Spleen (tissue), 11 donors: Measurements from ENCODE around the gene KCNE1. TPM values are rescaled to one million over a fixed set of nuclear protein-coding genes. Genes with fewer than 3 reads are reported as not detected.
A peak's percentile ranks its signal among the peaks of the same experiment; 100 is the strongest.

ENCODE experiments used
- DNase-seq: peaks from one replicate; pipeline ENCODE4 v3.0.0-alpha.2; 2020
- H3K27ac ChIP-seq, 8 donors: fragments of 200-600 bp; sonication (generic) in 7 of 8; 1 replicate in 4 of 8; 2 replicates in 4 of 8; pipeline versions ENCODE4 v1.5.0 to v1.8.0; 2016 to 2021; ENCODE audit warnings: inconsistent platforms in 4 of 8, mild to moderate bottlenecking in 4 of 8, moderate library complexity in 1 of 8
- H3K27me3 ChIP-seq, 7 donors: fragments of 200-600 bp; sonication (generic) in 6 of 7; replicated peaks in 1 of 7; 1 replicate in 4 of 7; 2 replicates in 3 of 7; pipeline versions ENCODE4 v1.5.0 to v1.8.0; 2016 to 2021; ENCODE audit warnings: inconsistent platforms in 3 of 7, mild to moderate bottlenecking in 1 of 7
- H3K36me3 ChIP-seq, 6 donors: fragments of 200-600 bp; sonication (generic) in 5 of 6; 1 replicate in 4 of 6; 2 replicates in 2 of 6; pipeline versions ENCODE4 v1.5.0 to v1.8.0; 2016 to 2021; ENCODE audit warnings: inconsistent platforms in 2 of 6
- H3K4me1 ChIP-seq, 6 donors: fragments of 200-600 bp; sonication (generic) in 5 of 6; 1 replicate in 3 of 6; 2 replicates in 3 of 6; pipeline versions ENCODE4 v1.5.0 to v1.8.0; 2016 to 2021; ENCODE audit warnings: inconsistent platforms in 3 of 6
- H3K4me3 ChIP-seq, 8 donors: fragments of 200-600 bp; sonication (generic) in 7 of 8; 1 replicate in 4 of 8; 2 replicates in 4 of 8; pipeline versions ENCODE4 v1.5.0 to v1.8.0; 2016 to 2021; ENCODE audit warnings: inconsistent platforms in 4 of 8, mild to moderate bottlenecking in 4 of 8, moderate library complexity in 2 of 8
- H3K9me3 ChIP-seq, 8 donors: fragments of 200-600 bp; sonication (generic) in 7 of 8; 1 replicate in 4 of 8; 2 replicates in 4 of 8; pipeline versions ENCODE4 v1.5.0 to v1.8.0; 2016 to 2021; ENCODE audit warnings: inconsistent platforms in 4 of 8
- POLR2A ChIP-seq, 3 donors: fragments of 450-650 bp; IDR thresholded peaks; one replicate each; pipeline ENCODE4 v1.5.1; 2017; ENCODE audit warnings: antibody characterized with exemption in 3 of 3, mild to moderate bottlenecking in 1 of 3
- POLR2AphosphoS5 ChIP-seq, 3 donors: sonication (generic); formaldehyde crosslinking; IDR thresholded peaks; one replicate each; pipeline ENCODE4 v1.5.1; 2017; ENCODE audit warnings: antibody characterized with exemption in 3 of 3
- WGBS, 5 donors: extraction: QIAGEN DNeasy Blood & Tissue Kit in 3 of 5; methylation state at CpG; one replicate each; pipeline versions ENCODE4 v1.1.5 to v1.1.7; 2013 to 2018; 5-methylcytosine and 5-hydroxymethylcytosine counted together
- intact Hi-C: fragments of 100-400 bp; cut with DNase I; formaldehyde crosslinking; loops from one replicate; pipeline ENCODE4 v1.15.0; 2023; ENCODE audit warnings: low total_unique reads
- polyA plus RNA-seq, 3 donors: library from polyadenylated mRNA; stranded (reverse); fragments of 200-250 nt; gene quantifications; one replicate each; pipeline ENCODE4 v1.2.1, GENCODE V29; 2013
- total RNA-seq, 7 donors: library from RNA; depleted of rRNA in 3 of 7; stranded (reverse); fragments of >200 nt in 3 of 7; fragmentation: NEBNext Ultra II Directional in 4 of 7; extraction: Animal tissue kit (Norgen Biotek cat#: 25700) in 4 of 7; gene quantifications; one replicate each; pipeline versions ENCODE4 v1.1.0 to v1.2.1, GENCODE V29; 2016 to 2021
- TF ChIP-seq, protein P1 (sequence below), 11 experiments: fragments of 200-600 bp in 7 of 11; fragments of 450-650 bp in 4 of 11; sonication (generic) in 4 of 11; IDR thresholded peaks in 8 of 11; conservative IDR thresholded peaks in 3 of 11; 1 replicate in 7 of 11; 2 replicates in 4 of 11; pipeline versions ENCODE4 v1.4.0 to v1.8.0; 2016 to 2021; ENCODE audit warnings: antibody characterized with exemption in 11 of 11, inconsistent platforms in 4 of 11, mild to moderate bottlenecking in 1 of 11
- donor health status: healthy with polysubstance abuse.
- donor health status: DM: no; HTN: no; CAD: no; lungs with moderate emphysema.
- donor health status: DM: no; HTN: no; CAD: no.
- donor health status: Bipolar disorder and iron deficiency.
- donor health status: healthy.
- donor health status: DM: no; HTN: no; CAD: no.
- donor health status: DM: yes; HTN: yes; CAD: no.

The KCNE1 gene
- total and polyA plus RNA-seq, 10 donors, result 0.30 to 50.2 (median 8.1) TPM

DNA sequence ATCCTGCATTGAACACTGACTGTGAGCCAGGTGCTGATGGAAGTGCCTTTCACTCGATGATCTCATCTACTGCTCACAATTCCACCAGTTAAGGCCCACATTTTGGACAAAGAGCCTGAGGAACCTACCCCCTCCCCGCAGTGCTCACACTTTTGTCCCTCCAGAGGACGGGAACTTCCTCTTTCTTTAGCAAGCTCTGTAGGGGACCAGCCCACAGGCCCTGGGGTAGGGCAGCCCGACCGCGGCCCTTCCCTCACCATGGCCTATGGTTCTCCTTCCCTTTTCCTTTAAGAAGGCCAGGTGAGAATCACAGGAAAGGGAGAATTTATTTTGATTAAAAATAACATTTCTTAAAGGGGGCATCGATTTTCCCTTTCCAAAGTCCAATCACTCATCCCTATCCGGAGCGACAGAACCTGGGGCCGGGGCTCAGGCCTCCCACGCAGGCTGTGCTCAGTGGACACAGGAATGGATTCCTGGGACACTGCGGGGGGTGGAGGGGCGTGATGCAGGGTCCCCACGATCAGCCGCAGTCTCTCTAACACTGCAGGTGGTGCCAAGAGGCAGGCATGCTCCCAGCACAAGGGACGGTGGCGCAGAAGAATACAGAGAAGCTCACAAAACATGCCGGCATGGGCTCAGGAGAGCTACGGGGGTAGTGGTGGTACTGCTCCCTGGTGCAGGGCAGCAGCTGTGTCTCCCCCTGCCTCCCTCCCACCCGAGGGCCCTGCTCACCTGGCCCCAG, 8.9 kb upstream of the KCNE1 start:
- 77 to 81% (median 79%) methylated on average over 20 of the region's 20 CpGs for WGBS, 5 donors
- H3K9me3 ChIP-seq, result no peaks in the 10 kb centered on the region
- DNase-seq, result no peak
- intact Hi-C loops, result no loop called here
- H3K4me3 ChIP-seq, result no peak overlapping the region
- no peaks in the 10 kb centered on the region for H3K27me3 ChIP-seq
- H3K4me1 ChIP-seq, result peaks cover 4 to 89% (median 39%) of the 10 kb centered on the region in 6 donors
- peaks cover 0 to 65% (median 9%) of the 10 kb centered on the region in 6 donors for H3K36me3 ChIP-seq
- TF ChIP-seq POLR2A (IDR thresholded peaks at IDR 0.05), result no peak
- TF ChIP-seq, protein P1, sequence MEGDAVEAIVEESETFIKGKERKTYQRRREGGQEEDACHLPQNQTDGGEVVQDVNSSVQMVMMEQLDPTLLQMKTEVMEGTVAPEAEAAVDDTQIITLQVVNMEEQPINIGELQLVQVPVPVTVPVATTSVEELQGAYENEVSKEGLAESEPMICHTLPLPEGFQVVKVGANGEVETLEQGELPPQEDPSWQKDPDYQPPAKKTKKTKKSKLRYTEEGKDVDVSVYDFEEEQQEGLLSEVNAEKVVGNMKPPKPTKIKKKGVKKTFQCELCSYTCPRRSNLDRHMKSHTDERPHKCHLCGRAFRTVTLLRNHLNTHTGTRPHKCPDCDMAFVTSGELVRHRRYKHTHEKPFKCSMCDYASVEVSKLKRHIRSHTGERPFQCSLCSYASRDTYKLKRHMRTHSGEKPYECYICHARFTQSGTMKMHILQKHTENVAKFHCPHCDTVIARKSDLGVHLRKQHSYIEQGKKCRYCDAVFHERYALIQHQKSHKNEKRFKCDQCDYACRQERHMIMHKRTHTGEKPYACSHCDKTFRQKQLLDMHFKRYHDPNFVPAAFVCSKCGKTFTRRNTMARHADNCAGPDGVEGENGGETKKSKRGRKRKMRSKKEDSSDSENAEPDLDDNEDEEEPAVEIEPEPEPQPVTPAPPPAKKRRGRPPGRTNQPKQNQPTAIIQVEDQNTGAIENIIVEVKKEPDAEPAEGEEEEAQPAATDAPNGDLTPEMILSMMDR (IDR thresholded peaks at IDR 0.05 in 8 of 11, conservative IDR thresholded peaks at IDR 0.05 in 3 of 11), result peak in 1 of 11 experiments; percentile 18
- TF ChIP-seq POLR2AphosphoS5 (IDR thresholded peaks at IDR 0.05), result no peak
- peak overlapping the region in 7 of 8 donors; percentile 35 to 88 (median 71) for H3K27ac ChIP-seq

DNA sequence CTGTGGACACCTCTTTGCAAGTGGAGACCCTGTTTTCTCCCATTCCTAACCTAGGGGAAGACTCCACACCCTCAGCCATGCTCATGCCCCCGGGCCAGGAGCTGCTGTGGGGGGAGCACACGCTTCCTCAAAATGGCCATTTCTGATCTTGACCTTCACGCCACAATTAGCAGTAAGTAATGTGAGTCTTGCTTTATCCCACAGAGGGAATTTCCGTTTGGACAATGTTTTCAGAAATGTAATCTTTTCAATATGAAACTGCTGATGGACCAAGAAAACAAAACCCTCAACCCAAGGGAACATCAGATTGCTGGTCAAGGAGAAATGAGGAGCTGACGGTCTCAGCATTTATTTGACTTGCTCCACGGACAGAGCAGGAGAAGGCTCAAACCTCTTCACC, 8.3 kb upstream of the KCNE1 start:
- no peak for DNase-seq
- TF ChIP-seq, protein P1 (IDR thresholded peaks at IDR 0.05 in 8 of 11, conservative IDR thresholded peaks at IDR 0.05 in 3 of 11), result no peak
- no peak for TF ChIP-seq POLR2A (IDR thresholded peaks at IDR 0.05)
- TF ChIP-seq POLR2AphosphoS5 (IDR thresholded peaks at IDR 0.05), result no peak
- Histone ChIP-seq H3K9me3 (no peaks in the 10 kb centered on the region), H3K27me3 (no peaks in the 10 kb centered on the region), H3K4me3 (no peak overlapping the region), H3K36me3 (peaks cover 0 to 65% (median 9%) of the 10 kb centered on the region in 6 donors), H3K4me1 (peaks cover 3 to 82% (median 33%) of the 10 kb centered on the region in 6 donors), H3K27ac (peak overlapping the region in 7 of 8 donors; percentile 35 to 88 (median 71))
- intact Hi-C loops, result no loop called here
- WGBS, 5 donors, result 73 to 90% (median 79%) methylated on average over 6 of the region's 6 CpGs

DNA sequence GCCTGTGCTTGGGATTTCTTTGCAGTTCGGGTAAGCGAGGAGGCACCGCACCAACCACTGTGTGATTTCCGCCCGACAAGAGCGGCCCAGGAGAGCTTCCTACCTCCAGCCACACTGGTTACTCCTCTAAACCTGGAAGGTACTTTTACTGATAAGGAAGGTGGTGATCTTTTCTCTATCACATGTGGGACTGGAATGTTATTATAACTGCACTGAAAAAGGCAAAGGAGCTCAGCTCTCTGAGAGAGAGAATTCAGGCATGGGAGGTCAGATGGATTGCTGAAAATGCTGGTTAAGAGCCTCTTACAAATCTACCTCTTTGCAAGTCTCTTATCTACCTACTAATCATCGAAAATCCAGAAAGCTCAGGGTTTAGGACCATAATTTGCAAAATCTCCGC, 7.7 kb upstream of the KCNE1 start:
- peak overlapping the region in 5 of 8 donors; percentile 22 to 88 (median 77) for H3K27ac ChIP-seq
- H3K27me3 ChIP-seq, result no peaks in the 10 kb centered on the region
- intact Hi-C loops, result no loop called here
- 85 to 99% (median 96%) methylated on average over 8 of the region's 8 CpGs for WGBS, 5 donors
- H3K36me3 ChIP-seq, result peaks cover 0 to 65% (median 9%) of the 10 kb centered on the region in 6 donors
- no peaks in the 10 kb centered on the region for H3K9me3 ChIP-seq
- TF ChIP-seq, protein P1 (IDR thresholded peaks at IDR 0.05 in 8 of 11, conservative IDR thresholded peaks at IDR 0.05 in 3 of 11), result no peak
- TF ChIP-seq POLR2A (IDR thresholded peaks at IDR 0.05), result no peak
- TF ChIP-seq POLR2AphosphoS5 (IDR thresholded peaks at IDR 0.05), result no peak
- no peak for DNase-seq
- H3K4me3 ChIP-seq, result no peak overlapping the region
- H3K4me1 ChIP-seq, result peaks cover 3 to 76% (median 28%) of the 10 kb centered on the region in 6 donors

DNA sequence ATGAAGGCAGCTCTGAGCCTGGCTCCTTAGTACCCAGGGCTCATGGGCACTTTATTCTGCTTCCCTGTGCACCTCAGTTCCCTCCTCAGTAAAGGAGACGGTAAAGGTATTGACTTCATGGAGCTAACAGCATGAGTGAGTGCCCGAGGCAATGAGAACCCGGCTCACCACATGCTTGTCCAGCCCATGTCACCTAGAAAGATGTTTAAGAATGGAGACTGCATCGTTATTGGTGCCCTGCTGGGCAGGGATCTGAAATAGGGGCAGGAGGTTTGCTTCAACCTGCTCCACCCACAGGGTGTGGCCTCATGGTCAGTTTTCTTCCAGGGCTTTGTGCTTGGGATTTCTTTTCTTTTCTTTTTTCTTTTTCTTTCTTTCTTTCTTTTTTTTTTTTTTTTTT, 7.0 kb upstream of the KCNE1 start:
- H3K4me3 ChIP-seq, result peak overlapping the region in 1 of 8 donors; percentile 19
- H3K9me3 ChIP-seq, result no peaks in the 10 kb centered on the region
- H3K27me3 ChIP-seq, result no peaks in the 10 kb centered on the region
- intact Hi-C loops, result no loop called here
- TF ChIP-seq POLR2AphosphoS5 (IDR thresholded peaks at IDR 0.05), result no peak
- TF ChIP-seq POLR2A (IDR thresholded peaks at IDR 0.05), result no peak
- TF ChIP-seq, protein P1 (IDR thresholded peaks at IDR 0.05 in 8 of 11, conservative IDR thresholded peaks at IDR 0.05 in 3 of 11), result no peak
- peak overlapping the region in 6 of 8 donors; percentile 64 to 88 (median 76) for H3K27ac ChIP-seq
- H3K36me3 ChIP-seq, result peaks cover 0 to 65% (median 9%) of the 10 kb centered on the region in 6 donors
- no peak for DNase-seq
- WGBS, 5 donors, result 70 to 93% (median 88%) methylated on average over 4 of the region's 4 CpGs
- peaks cover 3 to 72% (median 26%) of the 10 kb centered on the region in 6 donors for H3K4me1 ChIP-seq
